ENCODE measurements around the gene NCOA3. TPM values are rescaled to one million over a fixed set of nuclear protein-coding genes. Genes with fewer than 3 reads are reported as not detected.

The NCOA3 gene
- total RNA-seq, 2 donors from 2014 or later: 55.4 to 58.2 TPM

GRCh38 chr20:47558295-47559066 is 56.8 kb downstream of the NCOA3 start:
- no peaks in the 10 kb centered on the region for H3K27me3 Mint-ChIP-seq
- H3K4me1 Mint-ChIP-seq: peaks cover 29% of the 10 kb centered on the region
- H3K9me3 ChIP-seq (ENCODE audit: control insufficient read depth, low read length, poor library complexity, severe bottlenecking): no peaks in the 10 kb centered on the region
- H3K36me3 Mint-ChIP-seq (ENCODE audit: low read depth): no peaks in the 10 kb centered on the region
- no peak for ATAC-seq
- DNase-seq: no peak
- no peak overlapping the region for H3K27ac Mint-ChIP-seq
- H3K4me3 Mint-ChIP-seq: no peak overlapping the region

DNA sequence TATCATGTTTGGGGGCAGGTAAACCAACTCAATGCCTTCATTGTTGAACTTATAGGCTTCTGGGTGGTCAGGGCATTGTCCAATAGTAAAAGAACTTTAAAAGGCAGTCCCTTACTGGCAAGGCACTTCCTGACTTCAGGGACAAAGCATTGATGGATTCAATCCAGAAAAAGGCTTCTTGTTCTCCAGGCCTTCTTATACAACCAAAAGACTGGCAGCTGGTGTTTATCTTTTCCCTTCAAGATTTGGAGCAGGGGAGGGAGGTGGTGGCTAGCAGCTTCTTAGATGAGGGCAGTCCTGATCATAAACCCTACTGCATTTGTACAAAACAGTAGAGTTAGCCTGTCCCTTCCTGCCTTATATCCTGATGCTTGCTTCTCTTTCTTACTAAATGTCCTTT is 57.5 kb downstream of the NCOA3 start:
- no peak overlapping the region for H3K27ac Mint-ChIP-seq
- no peak overlapping the region for H3K4me3 Mint-ChIP-seq
- no peaks in the 10 kb centered on the region for H3K36me3 Mint-ChIP-seq (ENCODE audit: low read depth)
- H3K9me3 ChIP-seq (ENCODE audit: control insufficient read depth, low read length, poor library complexity, severe bottlenecking): no peaks in the 10 kb centered on the region
- no peaks in the 10 kb centered on the region for H3K27me3 Mint-ChIP-seq
- DNase-seq (no peak), ATAC-seq (no peak)
- peaks cover 29% of the 10 kb centered on the region for H3K4me1 Mint-ChIP-seq

DNA sequence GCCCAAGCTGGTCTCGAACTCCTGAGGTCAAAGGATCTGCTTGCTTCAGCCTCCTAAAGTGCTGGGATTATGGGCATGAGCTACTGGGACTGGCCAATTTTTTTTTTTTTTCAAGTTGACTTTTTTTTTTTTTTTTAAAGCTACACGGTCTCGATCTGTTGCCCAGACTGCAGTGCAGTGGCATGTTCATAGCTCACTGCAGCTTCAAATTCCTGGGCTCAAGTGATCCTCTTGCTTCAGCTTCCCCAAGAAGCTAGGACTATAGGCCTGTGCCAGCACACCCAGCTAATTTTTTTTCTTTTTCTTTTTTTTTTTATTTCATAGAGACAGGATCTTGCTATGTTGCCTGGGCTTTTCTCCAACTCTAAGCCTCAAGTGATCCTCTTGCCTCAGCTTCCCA is 59.5 kb downstream of the NCOA3 start:
- no peak for DNase-seq
- Mint-ChIP-seq H3K4me1 (peaks cover 33% of the 10 kb centered on the region), H3K27ac (peak overlapping the region; percentile 43), H3K27me3 (no peaks in the 10 kb centered on the region), H3K36me3 (ENCODE audit: low read depth) (no peaks in the 10 kb centered on the region), H3K4me3 (no peak overlapping the region)
- no peak for ATAC-seq
- H3K9me3 ChIP-seq (ENCODE audit: control insufficient read depth, low read length, poor library complexity, severe bottlenecking): no peaks in the 10 kb centered on the region

GRCh38 chr20:47561603-47562583 is 60.2 kb downstream of the NCOA3 start:
- DNase-seq: no peak
- H3K9me3 ChIP-seq (ENCODE audit: control insufficient read depth, low read length, poor library complexity, severe bottlenecking): no peaks in the 10 kb centered on the region
- Mint-ChIP-seq H3K36me3 (ENCODE audit: low read depth) (no peaks in the 10 kb centered on the region), H3K27me3 (no peaks in the 10 kb centered on the region), H3K27ac (peak overlapping the region; percentile 43), H3K4me1 (peaks cover 39% of the 10 kb centered on the region), H3K4me3 (peak overlapping the region; percentile 22)
- no peak for ATAC-seq

- H3K27ac Mint-ChIP-seq: no peak overlapping the region
Measured at GRCh38 chr20:47566269-47566668, 64.6 kb downstream of the NCOA3 start.

GRCh38 chr20:47568019-47568418 is 66.3 kb downstream of the NCOA3 start:
- DNase-seq: no peak
- ATAC-seq: no peak
- peak overlapping the region; percentile 56 for H3K27ac Mint-ChIP-seq
- H3K36me3 Mint-ChIP-seq (ENCODE audit: low read depth): peaks cover 5% of the 10 kb centered on the region
- no peaks in the 10 kb centered on the region for H3K9me3 ChIP-seq (ENCODE audit: control insufficient read depth, low read length, poor library complexity, severe bottlenecking)
- peaks cover 32% of the 10 kb centered on the region for H3K4me1 Mint-ChIP-seq
- no peaks in the 10 kb centered on the region for H3K27me3 Mint-ChIP-seq
- H3K4me3 Mint-ChIP-seq: no peak overlapping the region

More at GRCh38 chr20:47566269-47566668, 64.6 kb downstream of the NCOA3 start:
- Mint-ChIP-seq H3K4me1 (peaks cover 29% of the 10 kb centered on the region), H3K4me3 (no peak overlapping the region), H3K27me3 (no peaks in the 10 kb centered on the region), H3K36me3 (ENCODE audit: low read depth) (peaks cover 3% of the 10 kb centered on the region)
- ATAC-seq (no peak), DNase-seq (no peak)
- no peaks in the 10 kb centered on the region for H3K9me3 ChIP-seq (ENCODE audit: control insufficient read depth, low read length, poor library complexity, severe bottlenecking)

- H3K27me3 Mint-ChIP-seq: no peaks in the 10 kb centered on the region
- H3K36me3 Mint-ChIP-seq (ENCODE audit: low read depth): peaks cover 5% of the 10 kb centered on the region
- peaks cover 37% of the 10 kb centered on the region for H3K4me1 Mint-ChIP-seq
- H3K27ac Mint-ChIP-seq: peak overlapping the region; percentile 56
- H3K9me3 ChIP-seq (ENCODE audit: control insufficient read depth, low read length, poor library complexity, severe bottlenecking): no peaks in the 10 kb centered on the region
- no peak overlapping the region for H3K4me3 Mint-ChIP-seq
- DNase-seq (no peak), ATAC-seq (no peak)
Measured at GRCh38 chr20:47568837-47569410, 67.2 kb downstream of the NCOA3 start.

DNA sequence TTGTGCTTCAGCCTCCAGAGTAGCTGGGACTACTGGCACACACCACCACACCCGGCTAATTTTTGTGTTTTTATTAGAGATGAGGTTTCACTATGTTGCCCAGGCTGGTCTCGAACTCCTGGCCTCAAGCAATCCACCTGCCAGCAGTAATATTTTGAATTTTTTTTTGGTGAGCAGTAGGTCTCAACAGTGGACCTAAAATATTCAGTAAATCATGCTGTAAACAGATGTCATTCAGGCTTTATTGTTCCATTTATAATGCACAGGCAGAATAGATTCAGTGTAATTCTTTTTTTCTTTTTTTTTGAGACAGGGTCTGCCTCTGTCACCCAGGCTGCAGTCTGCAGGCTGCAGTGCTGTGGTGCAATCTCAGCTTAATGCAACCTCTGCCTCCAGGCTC is 69.7 kb downstream of the NCOA3 start:
- Mint-ChIP-seq H3K27ac (peak overlapping the region; percentile 70), H3K27me3 (no peaks in the 10 kb centered on the region)

GRCh38 chr20:47572105-47572729 is 70.5 kb downstream of the NCOA3 start:
- no peaks in the 10 kb centered on the region for H3K27me3 Mint-ChIP-seq
- DNase-seq: no peak
- peaks cover 42% of the 10 kb centered on the region for H3K4me1 Mint-ChIP-seq
- no peak for ATAC-seq
- H3K4me3 Mint-ChIP-seq: no peak overlapping the region
- no peaks in the 10 kb centered on the region for H3K9me3 ChIP-seq (ENCODE audit: control insufficient read depth, low read length, poor library complexity, severe bottlenecking)
- peak overlapping the region; percentile 70 for H3K27ac Mint-ChIP-seq
- peaks cover 5% of the 10 kb centered on the region for H3K36me3 Mint-ChIP-seq (ENCODE audit: low read depth)

More for the DNA sequence above, 69.7 kb downstream of the NCOA3 start:
- Mint-ChIP-seq H3K36me3 (ENCODE audit: low read depth) (peaks cover 5% of the 10 kb centered on the region), H3K4me3 (no peak overlapping the region), H3K4me1 (peaks cover 39% of the 10 kb centered on the region)
- H3K9me3 ChIP-seq (ENCODE audit: control insufficient read depth, low read length, poor library complexity, severe bottlenecking): no peaks in the 10 kb centered on the region
- no peak for DNase-seq
- ATAC-seq: no peak

DNA sequence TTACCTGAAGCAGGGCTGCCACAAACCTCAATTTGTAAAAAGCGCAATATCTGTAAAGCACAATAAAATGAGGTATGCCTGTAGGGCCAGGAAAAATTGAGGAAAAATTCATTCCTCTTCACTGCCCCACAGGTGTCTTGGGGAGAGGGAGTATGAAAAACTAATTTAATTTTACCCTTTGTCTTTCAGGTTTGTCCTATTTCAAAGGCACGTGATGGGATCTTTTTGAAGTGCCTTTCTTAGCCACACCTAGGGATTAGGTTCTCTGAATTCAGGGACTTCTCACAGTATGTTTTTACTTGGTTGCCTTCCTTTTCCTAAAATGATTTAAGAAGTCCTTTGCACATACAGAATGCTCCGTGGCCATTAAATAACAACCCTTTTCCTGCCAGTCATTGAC is 71.9 kb downstream of the NCOA3 start:
- H3K36me3 Mint-ChIP-seq (ENCODE audit: low read depth): peaks cover 5% of the 10 kb centered on the region
- ATAC-seq (no peak), DNase-seq (no peak)
- peak overlapping the region; percentile 70 for H3K27ac Mint-ChIP-seq
- H3K9me3 ChIP-seq (ENCODE audit: control insufficient read depth, low read length, poor library complexity, severe bottlenecking): no peaks in the 10 kb centered on the region
- H3K4me3 Mint-ChIP-seq: no peak overlapping the region
- no peaks in the 10 kb centered on the region for H3K27me3 Mint-ChIP-seq
- peaks cover 45% of the 10 kb centered on the region for H3K4me1 Mint-ChIP-seq

GRCh38 chr20:47574616-47575364 is 73.1 kb downstream of the NCOA3 start:
- H3K27me3 Mint-ChIP-seq: no peaks in the 10 kb centered on the region
- no peak for DNase-seq
- H3K36me3 Mint-ChIP-seq (ENCODE audit: low read depth): peaks cover 5% of the 10 kb centered on the region
- no peak overlapping the region for H3K4me3 Mint-ChIP-seq
- H3K27ac Mint-ChIP-seq: no peak overlapping the region
- H3K9me3 ChIP-seq (ENCODE audit: control insufficient read depth, low read length, poor library complexity, severe bottlenecking): no peaks in the 10 kb centered on the region
- H3K4me1 Mint-ChIP-seq: peaks cover 53% of the 10 kb centered on the region
- peak; percentile 46 for ATAC-seq

GRCh38 chr20:47576516-47577033 is 74.9 kb downstream of the NCOA3 start:
- Mint-ChIP-seq H3K36me3 (ENCODE audit: low read depth) (peaks cover 4% of the 10 kb centered on the region), H3K4me1 (peaks cover 61% of the 10 kb centered on the region), H3K27ac (peak overlapping the region; percentile 68), H3K4me3 (no peak overlapping the region), H3K27me3 (no peaks in the 10 kb centered on the region)
- DNase-seq (no peak), ATAC-seq (peak; percentile 59)
- no peaks in the 10 kb centered on the region for H3K9me3 ChIP-seq (ENCODE audit: control insufficient read depth, low read length, poor library complexity, severe bottlenecking)

Measured in T-helper 17 cell (primary cell).